Adrenal gland (tissue), 12 donors: ENCODE measurements around the gene RAX2. TPM values are rescaled to one million over a fixed set of nuclear protein-coding genes. Genes with fewer than 3 reads are reported as not detected.

Experiments
- DNase-seq, 7 donors: peaks; one replicate each; pipeline ENCODE4 v3.0.0-alpha.2; 2019 to 2020
- H3K27ac ChIP-seq, 5 donors: fragments of 200-600 bp; sonication (generic) in 4 of 5; 1 replicate in 3 of 5; 2 replicates in 2 of 5; pipeline versions ENCODE4 v1.5.1 to v1.8.0; 2016 to 2020; ENCODE audit warnings: mild to moderate bottlenecking in 1 of 5
- H3K27me3 ChIP-seq: fragments of 200-600 bp; 2 replicates; pipeline ENCODE4 v1.8.0; 2021
- H3K36me3 ChIP-seq, 2 donors: fragments of 200-600 bp; replicated peaks in 1 of 2; 1 replicate in 1 of 2; 2 replicates in 1 of 2; pipeline versions ENCODE4 v1.5.1 to v1.8.0; 2018 to 2022
- H3K4me1 ChIP-seq, 2 donors: fragments of 200-600 bp; replicated peaks in 1 of 2; 1 replicate in 1 of 2; 2 replicates in 1 of 2; pipeline versions ENCODE4 v1.5.1 to v1.8.0; 2018 to 2021
- H3K4me3 ChIP-seq, 4 donors: fragments of 200-600 bp; sonication (generic) in 3 of 4; one replicate each; pipeline ENCODE4 v1.5.1; 2016 to 2018
- H3K9me3 ChIP-seq, 3 donors: fragments of 200-600 bp; sonication (generic) in 1 of 3; replicated peaks in 1 of 3; 1 replicate in 2 of 3; 2 replicates in 1 of 3; pipeline versions ENCODE4 v1.5.1 to v1.8.0; 2016 to 2021
- POLR2A ChIP-seq, 2 donors: fragments of 450-650 bp; IDR thresholded peaks; one replicate each; pipeline ENCODE4 v1.6.1; 2017; ENCODE audit warnings: antibody characterized with exemption in 2 of 2, mild to moderate bottlenecking in 2 of 2, moderate library complexity in 1 of 2
- WGBS, 4 donors: extraction: QIAGEN DNeasy Blood & Tissue Kit in 2 of 4; methylation state at CpG; one replicate each; pipeline versions ENCODE4 v1.1.5 to v1.1.7; 2013 to 2017; 5-methylcytosine and 5-hydroxymethylcytosine counted together
- intact Hi-C, 2 donors: fragments of 100-400 bp; cut with DNase I; formaldehyde crosslinking; loops; one replicate each; pipeline versions ENCODE4 v1.14.1 to v1.15.0; 2022 to 2023
- polyA plus RNA-seq, 3 donors: library from polyadenylated mRNA; stranded (reverse); fragments of 200-250 nt in 2 of 3; fragments of 350-450 nt in 1 of 3; fragmentation: Illumina TruSeq in 1 of 3; extraction: RNeasy Lipid Tissue Mini Kit (QIAGEN cat#74804) in 1 of 3; gene quantifications; one replicate each; pipeline ENCODE4 v1.2.3, GENCODE V29; 2013 to 2014
- total RNA-seq, 9 donors: library from RNA; depleted of rRNA in 4 of 9; stranded (reverse); fragments of >200 nt in 4 of 9; fragments of 120-200 nt in 1 of 9; fragmentation: NEBNext Ultra II Directional in 1 of 9; extraction: Animal tissue kit (Norgen Biotek cat#: 25700) in 1 of 9; gene quantifications; one replicate each; pipeline versions ENCODE4 v1.1.0 to v1.2.4, GENCODE V29; 2013 to 2023
- TF ChIP-seq, protein P1 (sequence below), 6 experiments: fragments of 450-650 bp in 4 of 6; fragments of 200-600 bp in 2 of 6; sonication (generic) in 1 of 6; IDR thresholded peaks; 1 replicate in 5 of 6; 2 replicates in 1 of 6; pipeline versions ENCODE4 v1.5.1 to v1.8.0; 2016 to 2021; ENCODE audit warnings: antibody characterized with exemption in 6 of 6, mild to moderate bottlenecking in 2 of 6, moderate library complexity in 1 of 6
- donor health status: healthy with polysubstance abuse.
- donor health status: Bipolar disorder and iron deficiency.
- donor health status: DM: yes; HTN: yes; CAD: no.
- donor health status: DM: no; HTN: no; CAD: no.
- donor health status: DM: no; HTN: no; CAD: no.
- donor health status: DM: yes; HTN: yes; CAD: no.

The RAX2 gene
- total and polyA plus RNA-seq, 12 donors = not detected

DNA sequence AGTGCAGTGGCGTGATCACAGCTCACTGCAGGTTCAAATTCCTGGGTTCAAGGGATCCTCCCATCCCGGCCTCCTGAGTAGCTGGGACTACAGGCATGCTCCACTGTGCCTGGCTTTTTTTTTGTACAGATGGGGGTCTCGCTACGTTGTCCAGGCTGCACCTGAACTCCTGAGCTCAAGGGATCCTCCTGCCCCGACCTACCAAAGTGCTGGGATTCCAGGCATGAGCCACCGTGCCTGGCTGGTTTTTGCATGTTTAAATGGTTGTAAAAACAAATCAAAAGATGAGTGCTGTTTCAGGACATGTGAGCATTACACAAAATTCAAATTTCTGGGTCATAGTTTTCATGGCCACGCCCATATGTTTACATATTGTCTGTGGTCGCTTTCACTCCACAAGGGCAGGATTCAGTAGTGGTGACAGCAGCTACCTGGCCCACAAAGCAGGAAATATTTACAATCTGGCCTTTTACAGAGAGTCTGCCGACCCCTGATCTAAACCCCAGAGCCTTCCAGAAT is 8.8 kb upstream of the RAX2 start:
- DNase-seq = no peak
- H3K36me3 ChIP-seq = no peaks in the 10 kb centered on the region
- intact Hi-C loops = no loop called here
- H3K4me3 ChIP-seq = no peak overlapping the region
- H3K4me1 ChIP-seq = no peaks in the 10 kb centered on the region
- WGBS, 4 donors = 89 to 92% (median 91%) methylated on average over 9 of the region's 9 CpGs
- peaks cover 0 to 17% (median 0%) of the 10 kb centered on the region in 3 donors for H3K9me3 ChIP-seq
- H3K27me3 ChIP-seq = peaks cover 12% of the 10 kb centered on the region
- H3K27ac ChIP-seq = no peak overlapping the region
- no peak for TF ChIP-seq POLR2A (IDR thresholded peaks at IDR 0.05)
- TF ChIP-seq, protein P1, sequence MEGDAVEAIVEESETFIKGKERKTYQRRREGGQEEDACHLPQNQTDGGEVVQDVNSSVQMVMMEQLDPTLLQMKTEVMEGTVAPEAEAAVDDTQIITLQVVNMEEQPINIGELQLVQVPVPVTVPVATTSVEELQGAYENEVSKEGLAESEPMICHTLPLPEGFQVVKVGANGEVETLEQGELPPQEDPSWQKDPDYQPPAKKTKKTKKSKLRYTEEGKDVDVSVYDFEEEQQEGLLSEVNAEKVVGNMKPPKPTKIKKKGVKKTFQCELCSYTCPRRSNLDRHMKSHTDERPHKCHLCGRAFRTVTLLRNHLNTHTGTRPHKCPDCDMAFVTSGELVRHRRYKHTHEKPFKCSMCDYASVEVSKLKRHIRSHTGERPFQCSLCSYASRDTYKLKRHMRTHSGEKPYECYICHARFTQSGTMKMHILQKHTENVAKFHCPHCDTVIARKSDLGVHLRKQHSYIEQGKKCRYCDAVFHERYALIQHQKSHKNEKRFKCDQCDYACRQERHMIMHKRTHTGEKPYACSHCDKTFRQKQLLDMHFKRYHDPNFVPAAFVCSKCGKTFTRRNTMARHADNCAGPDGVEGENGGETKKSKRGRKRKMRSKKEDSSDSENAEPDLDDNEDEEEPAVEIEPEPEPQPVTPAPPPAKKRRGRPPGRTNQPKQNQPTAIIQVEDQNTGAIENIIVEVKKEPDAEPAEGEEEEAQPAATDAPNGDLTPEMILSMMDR (IDR thresholded peaks at IDR 0.05) = no peak

DNA sequence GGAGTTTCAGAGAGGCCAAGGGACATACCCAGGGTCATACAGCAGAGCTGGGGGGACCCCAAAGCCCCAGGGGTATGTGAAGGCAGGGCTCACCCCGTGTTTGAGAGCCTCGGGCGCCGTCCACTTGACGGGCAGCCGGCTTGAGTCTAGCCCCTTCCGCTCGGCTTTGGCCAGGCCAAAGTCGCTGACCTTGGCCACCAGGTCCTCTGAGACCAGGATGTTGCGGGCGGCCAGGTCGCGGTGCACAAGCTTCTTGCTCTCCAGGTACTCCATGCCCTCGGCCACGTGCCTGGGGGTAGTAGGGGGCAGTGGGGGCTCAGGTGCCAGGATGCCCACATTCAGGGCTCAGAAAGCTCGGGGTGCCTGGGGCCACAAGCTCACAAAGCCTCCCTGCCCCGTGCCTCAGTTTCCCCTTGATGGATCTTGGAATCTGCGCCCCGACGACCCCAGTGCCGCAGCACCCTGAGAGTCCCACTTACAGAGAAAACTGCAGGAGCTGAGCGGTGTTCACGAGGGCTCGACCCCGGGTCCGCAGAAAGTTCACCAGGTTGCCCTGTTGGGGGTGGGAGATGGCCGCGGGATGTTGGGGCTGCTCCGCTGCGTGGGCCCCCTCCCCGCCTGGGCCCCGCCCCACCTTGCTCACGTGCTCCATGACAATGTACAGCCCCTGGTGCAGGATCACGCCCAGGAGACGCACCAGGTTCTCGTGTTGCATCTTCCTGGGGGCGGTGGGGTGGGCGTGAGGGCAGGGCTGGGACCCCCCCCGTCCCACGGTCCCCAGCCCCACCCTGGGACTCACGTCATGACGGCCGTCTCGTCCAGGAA is 7.1 kb upstream of the RAX2 start:
- no peak for DNase-seq
- TF ChIP-seq, protein P1 (IDR thresholded peaks at IDR 0.05) = no peak
- TF ChIP-seq POLR2A (IDR thresholded peaks at IDR 0.05) = no peak
- H3K27me3 ChIP-seq = peaks cover 5% of the 10 kb centered on the region
- 61 to 71% (median 66%) methylated on average over 11 to 44 of the region's 44 CpGs for WGBS, 4 donors
- no peak overlapping the region for H3K27ac ChIP-seq
- no peaks in the 10 kb centered on the region for H3K4me1 ChIP-seq
- intact Hi-C loops = no loop called here
- no peaks in the 10 kb centered on the region for H3K36me3 ChIP-seq
- H3K9me3 ChIP-seq = peaks cover 0 to 17% (median 0%) of the 10 kb centered on the region in 3 donors
- no peak overlapping the region for H3K4me3 ChIP-seq

- Histone ChIP-seq H3K4me3 (no peak overlapping the region), H3K36me3 (no peaks in the 10 kb centered on the region), H3K27ac (no peak overlapping the region), H3K27me3 (no peaks in the 10 kb centered on the region), H3K9me3 (peaks cover 0 to 17% (median 0%) of the 10 kb centered on the region in 3 donors), H3K4me1 (no peaks in the 10 kb centered on the region)
- TF ChIP-seq, protein P1 (IDR thresholded peaks at IDR 0.05) = no peak
- no peak for TF ChIP-seq POLR2A (IDR thresholded peaks at IDR 0.05)
- DNase-seq = no peak
- WGBS, 4 donors = 83 to 88% (median 86%) methylated on average over 22 to 37 of the region's 37 CpGs
- intact Hi-C loops = no loop called here
Measured at GRCh38 chr19:3778104-3778867, 6.3 kb upstream of the RAX2 start.

- Histone ChIP-seq H3K4me3 (no peak overlapping the region), H3K9me3 (peaks cover 0 to 9% (median 0%) of the 10 kb centered on the region in 3 donors), H3K36me3 (no peaks in the 10 kb centered on the region), H3K27me3 (no peaks in the 10 kb centered on the region), H3K27ac (no peak overlapping the region), H3K4me1 (no peaks in the 10 kb centered on the region)
- intact Hi-C loops = no loop called here
- no peak for DNase-seq
- TF ChIP-seq POLR2A (IDR thresholded peaks at IDR 0.05) = no peak
- TF ChIP-seq, protein P1 (IDR thresholded peaks at IDR 0.05) = no peak
- 86 to 95% (median 92%) methylated on average over 1 of the region's 1 CpG for WGBS, 4 donors
Measured at GRCh38 chr19:3776479-3777040, 4.5 kb upstream of the RAX2 start.
